ENCODE measurements around the gene BAZ2B.

Gene BAZ2B

GRCh38 chr2:159460227-159460626 lies 156.1 kb downstream of the BAZ2B start:
- DNase-seq, result no peak

- DNase-seq, result no peak
Observed at GRCh38 chr2:159459279-159459678, 157.1 kb downstream of the BAZ2B start.

- no peak for DNase-seq
Observed at GRCh38 chr2:159457589-159457988, 158.8 kb downstream of the BAZ2B start.

GRCh38 chr2:159456500-159457426 lies 159.6 kb downstream of the BAZ2B start:
- no peak for DNase-seq

- no peak for DNase-seq
Observed at GRCh38 chr2:159455330-159455918, 160.9 kb downstream of the BAZ2B start.

- no peak for DNase-seq
Observed at GRCh38 chr2:159454185-159454584, 162.2 kb downstream of the BAZ2B start.

- no peak for DNase-seq
Observed at GRCh38 chr2:159450180-159450579, 166.2 kb downstream of the BAZ2B start.

GRCh38 chr2:159449504-159450124 lies 166.7 kb downstream of the BAZ2B start:
- no peak for DNase-seq

- DNase-seq, result no peak
Observed at GRCh38 chr2:159446817-159447216, 169.5 kb downstream of the BAZ2B start.

GRCh38 chr2:159446201-159446600 lies 170.1 kb downstream of the BAZ2B start:
- DNase-seq, result no peak

- no peak for DNase-seq
Observed at GRCh38 chr2:159445307-159445706, 171.0 kb downstream of the BAZ2B start.

- no peak for DNase-seq
Observed at GRCh38 chr2:159444754-159445153, 171.6 kb downstream of the BAZ2B start.

GRCh38 chr2:159442159-159442852 lies 174.0 kb downstream of the BAZ2B start:
- DNase-seq, result no peak

GRCh38 chr2:159441182-159441581 lies 175.2 kb downstream of the BAZ2B start:
- no peak for DNase-seq

- no peak for DNase-seq
Observed at GRCh38 chr2:159439421-159439820, 176.9 kb downstream of the BAZ2B start.

- no peak for DNase-seq
Observed at GRCh38 chr2:159438720-159439353, 177.5 kb downstream of the BAZ2B start.

- no peak for DNase-seq
Observed at GRCh38 chr2:159438284-159438683, 178.1 kb downstream of the BAZ2B start.

GRCh38 chr2:159432610-159433009 lies 183.7 kb downstream of the BAZ2B start:
- no peak for DNase-seq

- no peak for DNase-seq
Observed at GRCh38 chr2:159427048-159427447, 189.3 kb downstream of the BAZ2B start.

- DNase-seq, result no peak
Observed at GRCh38 chr2:159419403-159419802, 196.9 kb downstream of the BAZ2B start.

GRCh38 chr2:159411460-159411859 lies 204.9 kb downstream of the BAZ2B start:
- DNase-seq, result no peak

- no peak for DNase-seq
Observed at GRCh38 chr2:159410276-159410675, 206.1 kb downstream of the BAZ2B start.
